Endothelial cell (in vitro differentiated cells): ENCODE measurements around the gene KRTAP26-1. TPM values are rescaled to one million over a fixed set of nuclear protein-coding genes. Genes with fewer than 3 reads are reported as not detected.

Experiments used
- DNase-seq: peaks from one replicate; pipeline ENCODE4 v3.0.0; 2021; ENCODE audit warnings: low spot score
- H3K27ac Mint-ChIP-seq: one replicate; pipeline ENCODE4 v1.8.0; 2021; ENCODE audit warnings: mixed read lengths, inconsistent platforms; ENCODE audit not compliant: unreplicated experiment
- H3K27me3 Mint-ChIP-seq: one replicate; pipeline ENCODE4 v1.8.0; 2021; ENCODE audit warnings: mild to moderate bottlenecking, moderate library complexity, mixed read lengths, inconsistent platforms; ENCODE audit not compliant: unreplicated experiment
- H3K36me3 Mint-ChIP-seq: one replicate; pipeline ENCODE4 v1.8.0; 2021; ENCODE audit warnings: mild to moderate bottlenecking, low read depth, mixed read lengths, inconsistent platforms; ENCODE audit not compliant: unreplicated experiment
- H3K4me1 Mint-ChIP-seq: one replicate; pipeline ENCODE4 v1.8.0; 2021; ENCODE audit warnings: mild to moderate bottlenecking, mixed read lengths, inconsistent platforms; ENCODE audit not compliant: unreplicated experiment
- H3K4me3 Mint-ChIP-seq: one replicate; pipeline ENCODE4 v1.8.0; 2021; ENCODE audit warnings: mild to moderate bottlenecking, mixed read lengths, inconsistent platforms; ENCODE audit not compliant: unreplicated experiment
- H3K9me3 Mint-ChIP-seq: one replicate; pipeline ENCODE4 v1.8.0; 2021; ENCODE audit warnings: mixed read lengths, inconsistent platforms; ENCODE audit not compliant: unreplicated experiment
- total RNA-seq: library from RNA; stranded (reverse); fragmentation: NEBNext Ultra II Directional; extraction: Animal tissue kit (Norgen Biotek cat#: 25700); gene quantifications from one replicate; pipeline ENCODE4 v1.2.1, GENCODE V29; 2021; ENCODE audit not compliant: unreplicated experiment
- TF ChIP-seq, protein P1 (sequence below): fragments of 200-600 bp; sonication (generic); IDR thresholded peaks from one replicate; pipeline ENCODE4 v1.5.0; 2021; ENCODE audit warnings: antibody characterized with exemption; ENCODE audit not compliant: unreplicated experiment

Gene KRTAP26-1
- total RNA-seq, 1 donor from 2014 or later, result not detected

DNA sequence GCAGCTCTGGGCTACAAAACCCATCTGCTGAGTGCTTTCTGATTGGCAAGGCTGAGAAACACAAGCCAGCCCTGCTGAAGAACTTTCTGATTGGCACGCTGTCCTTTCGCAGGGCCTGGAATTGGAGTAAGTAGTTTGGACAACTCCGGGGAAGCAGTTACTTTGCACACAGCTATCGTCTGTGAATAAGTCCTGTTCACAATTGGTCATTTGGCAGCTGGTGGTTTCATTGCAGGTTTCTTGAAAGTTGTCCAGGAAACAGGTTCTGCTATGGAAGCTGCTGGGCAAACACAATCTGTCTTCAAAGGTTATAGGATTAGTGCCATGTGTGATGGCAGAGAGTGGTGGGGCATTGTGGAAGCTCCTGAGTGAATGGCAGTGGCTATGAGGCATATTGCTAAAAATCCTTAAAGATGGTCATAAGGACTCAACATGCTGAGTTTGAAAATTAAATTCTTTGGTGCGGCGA, 17.2 kb upstream of the KRTAP26-1 start, which contains the start of gene KRTAP27-1:
Gene KRTAP27-1, minus strand, starts transcription at position 419 of the 469 bp plus-strand sequence. Its CDS starts 26 bp downstream, at position 393.
- no peak within 1 kb of the TSS for H3K4me3 Mint-ChIP-seq
- H3K36me3 Mint-ChIP-seq, result no peaks in the 10 kb centered on the region
- TF ChIP-seq, protein P1, sequence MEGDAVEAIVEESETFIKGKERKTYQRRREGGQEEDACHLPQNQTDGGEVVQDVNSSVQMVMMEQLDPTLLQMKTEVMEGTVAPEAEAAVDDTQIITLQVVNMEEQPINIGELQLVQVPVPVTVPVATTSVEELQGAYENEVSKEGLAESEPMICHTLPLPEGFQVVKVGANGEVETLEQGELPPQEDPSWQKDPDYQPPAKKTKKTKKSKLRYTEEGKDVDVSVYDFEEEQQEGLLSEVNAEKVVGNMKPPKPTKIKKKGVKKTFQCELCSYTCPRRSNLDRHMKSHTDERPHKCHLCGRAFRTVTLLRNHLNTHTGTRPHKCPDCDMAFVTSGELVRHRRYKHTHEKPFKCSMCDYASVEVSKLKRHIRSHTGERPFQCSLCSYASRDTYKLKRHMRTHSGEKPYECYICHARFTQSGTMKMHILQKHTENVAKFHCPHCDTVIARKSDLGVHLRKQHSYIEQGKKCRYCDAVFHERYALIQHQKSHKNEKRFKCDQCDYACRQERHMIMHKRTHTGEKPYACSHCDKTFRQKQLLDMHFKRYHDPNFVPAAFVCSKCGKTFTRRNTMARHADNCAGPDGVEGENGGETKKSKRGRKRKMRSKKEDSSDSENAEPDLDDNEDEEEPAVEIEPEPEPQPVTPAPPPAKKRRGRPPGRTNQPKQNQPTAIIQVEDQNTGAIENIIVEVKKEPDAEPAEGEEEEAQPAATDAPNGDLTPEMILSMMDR, result no peak
- H3K4me1 Mint-ChIP-seq, result no peaks in the 10 kb centered on the region
- H3K27ac Mint-ChIP-seq, result no peak within 1 kb of the TSS
- no peaks in the 10 kb centered on the region for H3K27me3 Mint-ChIP-seq
- no peak for DNase-seq
- no peaks in the 10 kb centered on the region for H3K9me3 Mint-ChIP-seq

GRCh38 chr21:30336596-30336995, 16.5 kb upstream of the KRTAP26-1 start:
- no peaks in the 10 kb centered on the region for H3K4me1 Mint-ChIP-seq
- no peak overlapping the region for H3K4me3 Mint-ChIP-seq
- no peaks in the 10 kb centered on the region for H3K9me3 Mint-ChIP-seq
- DNase-seq, result no peak
- no peaks in the 10 kb centered on the region for H3K36me3 Mint-ChIP-seq
- TF ChIP-seq, protein P1, result no peak
- H3K27ac Mint-ChIP-seq, result no peak overlapping the region
- H3K27me3 Mint-ChIP-seq, result no peaks in the 10 kb centered on the region

DNA sequence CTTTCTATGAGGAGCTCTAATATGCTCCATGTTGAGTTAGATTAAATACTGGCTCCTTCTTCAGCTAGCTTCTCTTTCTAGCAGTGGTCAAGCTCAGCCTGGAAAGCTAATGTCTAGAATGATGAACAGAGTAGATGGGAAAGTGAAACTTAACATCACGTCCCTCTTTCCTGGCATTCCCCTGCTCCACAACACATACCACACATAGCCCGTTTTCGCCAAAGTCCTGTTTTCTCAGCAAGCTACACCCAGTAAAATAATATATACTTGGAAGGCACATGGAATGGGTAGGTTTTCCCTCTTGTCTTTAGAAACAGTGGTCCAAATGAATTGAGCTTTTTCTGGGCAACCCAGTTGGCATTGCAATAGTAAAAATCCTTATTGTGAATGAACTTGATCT, 13.6 kb upstream of the KRTAP26-1 start:
- no peaks in the 10 kb centered on the region for H3K4me1 Mint-ChIP-seq
- no peaks in the 10 kb centered on the region for H3K27me3 Mint-ChIP-seq
- no peaks in the 10 kb centered on the region for H3K9me3 Mint-ChIP-seq
- TF ChIP-seq, protein P1, result no peak
- H3K36me3 Mint-ChIP-seq, result no peaks in the 10 kb centered on the region
- H3K4me3 Mint-ChIP-seq, result no peak overlapping the region
- DNase-seq, result no peak
- H3K27ac Mint-ChIP-seq, result no peak overlapping the region

DNA sequence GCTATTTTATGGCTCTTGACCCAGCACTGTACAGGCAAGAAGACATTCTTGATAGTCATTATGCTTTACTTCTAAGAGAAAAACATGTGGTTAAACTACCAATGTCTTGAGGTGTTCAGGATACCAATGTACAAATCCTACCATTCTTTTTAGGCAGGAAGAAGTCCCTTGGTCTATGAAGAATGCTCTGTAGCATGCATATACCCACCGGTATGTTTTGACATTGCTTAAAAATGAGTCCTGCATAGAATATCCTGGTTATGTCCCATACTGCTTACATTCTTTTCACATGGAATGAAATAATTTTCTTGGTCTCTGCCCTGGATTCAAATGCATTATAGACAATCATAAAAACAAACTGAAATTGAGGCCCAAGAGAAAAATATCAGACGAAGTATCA, 12.6 kb upstream of the KRTAP26-1 start:
- TF ChIP-seq, protein P1, result no peak
- Mint-ChIP-seq H3K27ac (no peak overlapping the region), H3K4me3 (no peak overlapping the region), H3K36me3 (no peaks in the 10 kb centered on the region), H3K9me3 (no peaks in the 10 kb centered on the region), H3K27me3 (no peaks in the 10 kb centered on the region), H3K4me1 (no peaks in the 10 kb centered on the region)
- DNase-seq, result no peak

DNA sequence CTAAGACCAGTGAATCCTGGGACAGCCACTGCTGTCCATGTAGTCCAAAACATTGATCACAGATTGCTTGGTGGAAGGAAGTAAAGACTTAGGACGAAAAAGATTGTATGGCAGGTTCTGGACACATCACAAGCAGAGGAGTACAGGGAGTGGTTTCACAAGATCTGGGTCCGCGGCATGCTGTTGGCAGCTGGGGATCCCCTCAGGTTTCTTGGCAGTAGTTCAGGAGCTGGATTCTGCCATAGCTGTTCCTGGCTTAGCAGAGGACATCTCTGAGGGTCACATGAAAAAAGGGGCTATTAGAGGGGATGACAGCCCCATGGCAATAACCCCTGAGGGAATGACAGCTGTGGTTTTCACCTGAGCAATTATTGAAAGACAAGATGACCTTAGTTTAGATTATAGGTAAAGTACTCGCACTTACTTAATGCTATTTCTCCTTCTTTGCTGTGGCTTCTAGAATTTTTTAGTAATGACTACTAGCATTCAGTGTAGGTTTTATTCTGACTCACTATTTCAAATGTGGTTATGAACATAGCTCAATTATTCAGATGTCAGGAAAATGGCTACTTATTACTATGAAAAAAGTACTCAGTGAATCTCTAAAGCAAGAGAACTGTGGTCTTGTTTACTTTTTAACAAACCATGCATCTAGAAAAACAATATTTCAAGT, 9.2 kb upstream of the KRTAP26-1 start:
- Mint-ChIP-seq H3K27ac (no peak overlapping the region), H3K9me3 (no peaks in the 10 kb centered on the region), H3K4me3 (no peak overlapping the region), H3K27me3 (no peaks in the 10 kb centered on the region), H3K4me1 (no peaks in the 10 kb centered on the region), H3K36me3 (no peaks in the 10 kb centered on the region)
- no peak for DNase-seq
- TF ChIP-seq, protein P1, result no peak
